HG02970 (cell line): Measurements from ENCODE around the gene ZNF83.
"Not testable (repeated sequence)": the region's sequence is repeated elsewhere in the genome, so short reads cannot be mapped to it uniquely, and the experiment has no call there.

Experiments
- ATAC-seq: cut with Tn5 transposase; IDR thresholded peaks from one replicate; pipeline ENCODE4 v1.9.1; 2021; ENCODE audit warnings: mild to moderate bottlenecking, moderate library complexity, moderate number of reproducible peaks; ENCODE audit not compliant: unreplicated experiment, low FRiP score

The ZNF83 gene

GRCh38 chr19:52640916-52641315 is 2.8 kb upstream of the ZNF83 start:
- ATAC-seq = no peak

- ATAC-seq = no peak
These were observed 1.8 kb upstream of the ZNF83 start for GRCh38 chr19:52639996-52640395.

- ATAC-seq = no peak
These were observed 446 bp upstream of the ZNF83 start for GRCh38 chr19:52638601-52639000.

- no peak for ATAC-seq
These were observed 2.2 kb downstream of the ZNF83 start for GRCh38 chr19:52635786-52636570.

- not testable (repeated sequence) for ATAC-seq
These were observed 10.7 kb downstream of the ZNF83 start for GRCh38 chr19:52627441-52627840.

- no peak for ATAC-seq
These were observed 11.2 kb downstream of the ZNF83 start for GRCh38 chr19:52626915-52627314.

- ATAC-seq = no peak
These were observed 15.9 kb downstream of the ZNF83 start for GRCh38 chr19:52622261-52622660.

GRCh38 chr19:52621376-52621775 is 16.8 kb downstream of the ZNF83 start:
- no peak for ATAC-seq

- ATAC-seq = no peak
These were observed 24.8 kb downstream of the ZNF83 start for GRCh38 chr19:52613299-52613906.

- no peak for ATAC-seq
These were observed 34.5 kb downstream of the ZNF83 start for GRCh38 chr19:52603558-52604207.

- ATAC-seq = no peak
These were observed 35.2 kb downstream of the ZNF83 start for GRCh38 chr19:52602941-52603340.

- not testable (repeated sequence) for ATAC-seq
These were observed 36.2 kb downstream of the ZNF83 start for GRCh38 chr19:52601974-52602366.

GRCh38 chr19:52601025-52601973 is 36.9 kb downstream of the ZNF83 start:
- ATAC-seq = peak; percentile 89

- ATAC-seq = no peak
These were observed 37.5 kb downstream of the ZNF83 start for GRCh38 chr19:52600639-52601024.

- no peak for ATAC-seq
These were observed 38.9 kb downstream of the ZNF83 start for GRCh38 chr19:52599241-52599640.

GRCh38 chr19:52593441-52593840 is 44.7 kb downstream of the ZNF83 start:
- not testable (repeated sequence) for ATAC-seq

GRCh38 chr19:52592301-52592700 is 45.9 kb downstream of the ZNF83 start:
- ATAC-seq = no peak

- ATAC-seq = no peak
These were observed 47.4 kb downstream of the ZNF83 start for GRCh38 chr19:52590728-52591127.

- no peak for ATAC-seq
These were observed 52.6 kb downstream of the ZNF83 start for GRCh38 chr19:52585604-52586003.

GRCh38 chr19:52584736-52585440 is 53.3 kb downstream of the ZNF83 start:
- no peak for ATAC-seq
